ENCODE results near the gene MALRD1.
A peak's percentile ranks its signal among the peaks of the same experiment; 100 is the strongest.

The MALRD1 gene

GRCh38 chr10:19021162-19021561 is 27.4 kb upstream of the MALRD1 start:
- TF ChIP-seq ZNF384 (IDR thresholded peaks at IDR 0.05) (no peak), L3MBTL2 (conservative IDR thresholded peaks at IDR 0.05) (no peak), SP1 (IDR thresholded peaks at IDR 0.05) (no peak), BHLHE40 (IDR thresholded peaks at IDR 0.05; ENCODE audit: borderline replicate concordance) (no peak), SUZ12 (IDR thresholded peaks at IDR 0.05) (no peak), ELF4 (IDR thresholded peaks at IDR 0.05) (no peak), FOXM1 (IDR thresholded peaks at IDR 0.05; ENCODE audit: borderline replicate concordance) (no peak), TARDBP (IDR thresholded peaks at IDR 0.05) (no peak), FOXK2 (IDR thresholded peaks at IDR 0.05) (no peak), NFRKB (IDR thresholded peaks at IDR 0.05) (no peak), LEF1 (IDR thresholded peaks at IDR 0.05; ENCODE audit: borderline replicate concordance) (no peak), ARNT (IDR thresholded peaks at IDR 0.05) (no peak)
- TF ChIP-seq, protein P1, sequence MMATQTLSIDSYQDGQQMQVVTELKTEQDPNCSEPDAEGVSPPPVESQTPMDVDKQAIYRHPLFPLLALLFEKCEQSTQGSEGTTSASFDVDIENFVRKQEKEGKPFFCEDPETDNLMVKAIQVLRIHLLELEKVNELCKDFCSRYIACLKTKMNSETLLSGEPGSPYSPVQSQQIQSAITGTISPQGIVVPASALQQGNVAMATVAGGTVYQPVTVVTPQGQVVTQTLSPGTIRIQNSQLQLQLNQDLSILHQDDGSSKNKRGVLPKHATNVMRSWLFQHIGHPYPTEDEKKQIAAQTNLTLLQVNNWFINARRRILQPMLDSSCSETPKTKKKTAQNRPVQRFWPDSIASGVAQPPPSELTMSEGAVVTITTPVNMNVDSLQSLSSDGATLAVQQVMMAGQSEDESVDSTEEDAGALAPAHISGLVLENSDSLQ (IDR thresholded peaks at IDR 0.05), result no peak
- CTCF ChIA-PET, result no interaction called here
- POLR2A ChIA-PET, result no interaction called here
- no peak for DNase-seq (ENCODE audit: extremely low spot score)

DNA sequence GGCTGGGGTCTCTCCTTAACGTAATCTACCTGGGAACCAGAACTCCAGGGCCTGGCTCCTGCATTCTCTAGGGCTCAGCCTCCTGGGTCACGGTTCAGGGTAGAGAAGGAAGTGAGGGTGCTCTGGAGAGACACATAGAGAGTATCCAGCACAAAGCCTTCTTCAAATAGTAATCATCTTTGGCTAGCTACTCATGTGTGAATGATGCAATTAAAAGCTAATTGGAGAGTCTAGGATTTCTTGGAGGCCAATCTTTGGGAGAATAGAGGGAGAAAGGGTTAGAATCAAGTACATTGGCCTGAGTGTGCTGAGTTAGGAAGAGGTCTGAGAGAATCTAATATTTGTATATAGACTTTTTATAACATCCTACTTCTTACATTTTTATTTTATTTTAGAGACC is 24.0 kb upstream of the MALRD1 start:
- CTCF ChIA-PET, result no interaction called here
- TF ChIP-seq L3MBTL2 (conservative IDR thresholded peaks at IDR 0.05) (no peak), ZNF384 (IDR thresholded peaks at IDR 0.05) (no peak), HDGF (IDR thresholded peaks at IDR 0.05; ENCODE audit: borderline replicate concordance) (no peak), FOXM1 (IDR thresholded peaks at IDR 0.05; ENCODE audit: borderline replicate concordance) (no peak), ELF4 (IDR thresholded peaks at IDR 0.05) (no peak)
- TF ChIP-seq, protein P1 (IDR thresholded peaks at IDR 0.05), result no peak
- DNase-seq (ENCODE audit: extremely low spot score), result no peak
- POLR2A ChIA-PET, result no interaction called here

GRCh38 chr10:19031763-19032162 is 16.8 kb upstream of the MALRD1 start:
- no peak for TF ChIP-seq TARDBP (IDR thresholded peaks at IDR 0.05)
- TF ChIP-seq FOXK2 (IDR thresholded peaks at IDR 0.05), result no peak
- no peak for TF ChIP-seq LEF1 (IDR thresholded peaks at IDR 0.05; ENCODE audit: borderline replicate concordance)
- TF ChIP-seq HDGF (IDR thresholded peaks at IDR 0.05; ENCODE audit: borderline replicate concordance), result no peak
- no peak for TF ChIP-seq CTBP1 (IDR thresholded peaks at IDR 0.05; ENCODE audit: borderline replicate concordance)
- no peak for TF ChIP-seq SP1 (IDR thresholded peaks at IDR 0.05)
- TF ChIP-seq, protein P1 (IDR thresholded peaks at IDR 0.05), result no peak
- no peak for TF ChIP-seq ARNT (IDR thresholded peaks at IDR 0.05)
- TF ChIP-seq SUZ12 (IDR thresholded peaks at IDR 0.05), result no peak
- TF ChIP-seq ELF4 (IDR thresholded peaks at IDR 0.05), result no peak
- no peak for TF ChIP-seq FOXM1 (IDR thresholded peaks at IDR 0.05; ENCODE audit: borderline replicate concordance)
- no peak for TF ChIP-seq ZNF384 (IDR thresholded peaks at IDR 0.05)
- TF ChIP-seq FOXA1 (IDR thresholded peaks at IDR 0.05), result no peak
- TF ChIP-seq L3MBTL2 (conservative IDR thresholded peaks at IDR 0.05), result no peak
- no peak for TF ChIP-seq NFRKB (IDR thresholded peaks at IDR 0.05)
- no peak for TF ChIP-seq BHLHE40 (IDR thresholded peaks at IDR 0.05; ENCODE audit: borderline replicate concordance)
- CTCF ChIA-PET, result no interaction called here
- no peak for DNase-seq (ENCODE audit: extremely low spot score)
- POLR2A ChIA-PET, result no interaction called here

- TF ChIP-seq SP1 (IDR thresholded peaks at IDR 0.05), result no peak
- TF ChIP-seq, protein P1 (IDR thresholded peaks at IDR 0.05), result no peak
- TF ChIP-seq NFRKB (IDR thresholded peaks at IDR 0.05), result no peak
- no peak for TF ChIP-seq HDGF (IDR thresholded peaks at IDR 0.05; ENCODE audit: borderline replicate concordance)
- TF ChIP-seq LEF1 (IDR thresholded peaks at IDR 0.05; ENCODE audit: borderline replicate concordance), result no peak
- TF ChIP-seq ZNF384 (IDR thresholded peaks at IDR 0.05), result no peak
- TF ChIP-seq FOXK2 (IDR thresholded peaks at IDR 0.05), result no peak
- no peak for TF ChIP-seq ARNT (IDR thresholded peaks at IDR 0.05)
- TF ChIP-seq TARDBP (IDR thresholded peaks at IDR 0.05), result no peak
- TF ChIP-seq ELF4 (IDR thresholded peaks at IDR 0.05), result no peak
- TF ChIP-seq SUZ12 (IDR thresholded peaks at IDR 0.05), result no peak
- TF ChIP-seq CTBP1 (IDR thresholded peaks at IDR 0.05; ENCODE audit: borderline replicate concordance), result no peak
- TF ChIP-seq BHLHE40 (IDR thresholded peaks at IDR 0.05; ENCODE audit: borderline replicate concordance), result no peak
- no peak for TF ChIP-seq L3MBTL2 (conservative IDR thresholded peaks at IDR 0.05)
- no peak for TF ChIP-seq FOXM1 (IDR thresholded peaks at IDR 0.05; ENCODE audit: borderline replicate concordance)
- no peak for TF ChIP-seq FOXA1 (IDR thresholded peaks at IDR 0.05)
- DNase-seq (ENCODE audit: extremely low spot score), result no peak
- CTCF ChIA-PET, result no interaction called here
- POLR2A ChIA-PET, result no interaction called here
Observed at GRCh38 chr10:19033741-19034140, 14.9 kb upstream of the MALRD1 start.

DNA sequence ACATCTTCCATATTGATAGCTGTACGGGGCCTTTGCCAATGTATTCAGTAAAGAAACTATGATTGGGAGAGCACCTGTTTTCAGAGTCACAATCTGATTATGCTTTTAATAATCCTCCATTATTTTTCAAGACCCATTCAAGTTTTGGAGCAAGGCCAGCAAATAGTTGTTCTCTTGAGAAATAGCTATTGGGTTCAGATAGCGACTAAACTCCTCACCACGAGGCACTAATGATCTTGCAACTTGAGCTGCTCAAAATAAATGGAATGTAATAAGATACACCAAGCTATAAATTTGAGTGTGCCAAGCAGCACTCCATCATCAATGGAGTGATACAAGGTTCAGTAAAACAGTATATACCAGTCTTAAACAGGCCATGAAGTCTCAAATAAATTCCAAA is 7.4 kb upstream of the MALRD1 start:
- TF ChIP-seq, protein P1 (IDR thresholded peaks at IDR 0.05), result peak; percentile 67
- no peak for TF ChIP-seq NFRKB (IDR thresholded peaks at IDR 0.05)
- CTCF ChIA-PET, result no interaction called here
- no peak for DNase-seq (ENCODE audit: extremely low spot score)
- POLR2A ChIA-PET, result no interaction called here

DNA sequence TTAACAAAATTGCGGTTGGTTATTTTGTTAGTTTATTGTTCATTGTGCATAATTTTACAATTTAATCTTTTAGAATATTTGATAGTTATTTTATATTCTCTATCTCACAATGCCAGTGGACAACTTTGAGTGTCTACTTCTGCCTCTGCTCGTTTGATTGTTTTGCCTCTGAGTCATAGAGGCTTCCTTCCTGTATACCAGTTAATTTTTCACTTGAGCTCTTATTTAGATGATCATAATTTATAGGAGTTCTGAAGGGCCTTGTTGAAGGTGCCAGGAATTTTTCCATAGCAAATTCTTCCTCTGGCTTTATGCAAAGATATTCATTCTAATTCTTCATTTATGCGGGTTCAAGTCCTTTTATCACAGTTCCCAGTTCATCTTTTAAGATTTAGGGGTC is 5.2 kb upstream of the MALRD1 start:
- CTCF ChIA-PET, result no interaction called here
- POLR2A ChIA-PET, result no interaction called here
- TF ChIP-seq HDGF (IDR thresholded peaks at IDR 0.05; ENCODE audit: borderline replicate concordance) (no peak), ARNT (IDR thresholded peaks at IDR 0.05) (no peak), ELF4 (IDR thresholded peaks at IDR 0.05) (no peak), LEF1 (IDR thresholded peaks at IDR 0.05; ENCODE audit: borderline replicate concordance) (no peak), FOXM1 (IDR thresholded peaks at IDR 0.05; ENCODE audit: borderline replicate concordance) (no peak), SP1 (IDR thresholded peaks at IDR 0.05) (no peak), BHLHE40 (IDR thresholded peaks at IDR 0.05; ENCODE audit: borderline replicate concordance) (no peak), SUZ12 (IDR thresholded peaks at IDR 0.05) (no peak), FOXK2 (IDR thresholded peaks at IDR 0.05) (no peak), TARDBP (IDR thresholded peaks at IDR 0.05) (no peak), FOXA1 (IDR thresholded peaks at IDR 0.05) (no peak), L3MBTL2 (conservative IDR thresholded peaks at IDR 0.05) (no peak), NFRKB (IDR thresholded peaks at IDR 0.05) (no peak)
- TF ChIP-seq, protein P1 (IDR thresholded peaks at IDR 0.05), result no peak
- DNase-seq (ENCODE audit: extremely low spot score), result no peak

All from HEK293T (cell line).